Measurements from ENCODE around the gene HSPG2. TPM values are rescaled to one million over a fixed set of nuclear protein-coding genes. Genes with fewer than 3 reads are reported as not detected.

The HSPG2 gene
- total and polyA plus RNA-seq, 9 of the 15 experiments (the other 6 are each of a cell fraction or from before 2014, with no cell fraction given): 0.14 to 160 (median 15.7) TPM

GRCh38 chr1:21916447-21917238 is 20.5 kb downstream of the HSPG2 start (continued):
- TF ChIP-seq ZBTB11 (CRISPR knock-in tag; IDR thresholded peaks at IDR 0.05) (0 out of 6 replicates have a peak, but pooled peaks of 1 of the 3 experiments have one; percentile 56), SUPT5H (IDR thresholded peaks at IDR 0.05) (no peak), ZBTB9 (CRISPR knock-in tag; IDR thresholded peaks at IDR 0.05) (no peak), RFX5 (IDR thresholded peaks at IDR 0.05; ENCODE audit: low read depth, low read length) (no peak), MBD1 (CRISPR knock-in tag; IDR thresholded peaks at IDR 0.05) (no peak), DACH1 (IDR thresholded peaks at IDR 0.05; ENCODE audit: partially characterized antibody) (peak; percentile 65), E2F1 (CRISPR knock-in tag; IDR thresholded peaks at IDR 0.05) (no peak), ZNF518B (CRISPR knock-in tag; IDR thresholded peaks at IDR 0.05) (no peak), TRIM28 (IDR thresholded peaks at IDR 0.05) (no peak), CBX2 (IDR thresholded peaks at IDR 0.05; ENCODE audit: insufficient read depth, low read length, poor library complexity, severe bottlenecking) (no peak), TRIM25 (IDR thresholded peaks at IDR 0.05; ENCODE audit: borderline replicate concordance) (no peak), SRSF9 (IDR thresholded peaks at IDR 0.05; ENCODE audit: borderline replicate concordance, low read depth, low read length) (no peak)
